Heart right ventricle (tissue), 16 donors: ENCODE results near the gene MAGI3. TPM values are rescaled to one million over a fixed set of nuclear protein-coding genes. Genes with fewer than 3 reads are reported as not detected.
"Not testable (repeated sequence)": the region's sequence is repeated elsewhere in the genome, so short reads cannot be mapped to it uniquely, and the experiment has no call there.

ENCODE experiments used
- ATAC-seq, 8 donors: fragments of 200-7000 bp; cut with Tn5 transposase; one replicate each; pipeline ENCODE4 v1.9.1; 2020; ENCODE audit warnings: mild to moderate bottlenecking in 8 of 8, moderate library complexity in 8 of 8, moderate number of reproducible peaks in 1 of 8
- DNase-seq, 2 donors: peaks; one replicate each; pipeline ENCODE4 v3.0.0-alpha.2; 2020
- H3K27ac ChIP-seq, 10 donors: fragments of 200-600 bp; sonication (generic) in 2 of 10; one replicate each; pipeline versions ENCODE4 v1.5.0 to v1.8.0; 2020 to 2022; ENCODE audit warnings: mild to moderate bottlenecking in 3 of 10
- H3K27me3 ChIP-seq, 7 donors: fragments of 200-600 bp; one replicate each; pipeline ENCODE4 v1.8.0; 2021 to 2022; ENCODE audit warnings: mild to moderate bottlenecking in 2 of 7
- H3K36me3 ChIP-seq, 9 donors: fragments of 200-600 bp; sonication (generic) in 1 of 9; one replicate each; pipeline versions ENCODE4 v1.5.0 to v1.8.0; 2020 to 2022; ENCODE audit warnings: mild to moderate bottlenecking in 2 of 9
- H3K4me1 ChIP-seq, 9 donors: fragments of 200-600 bp; sonication (generic) in 1 of 9; one replicate each; pipeline versions ENCODE4 v1.5.0 to v1.8.0; 2020 to 2022; ENCODE audit warnings: mild to moderate bottlenecking in 4 of 9
- H3K4me3 ChIP-seq, 10 donors: fragments of 200-600 bp; sonication (generic) in 2 of 10; one replicate each; pipeline versions ENCODE4 v1.5.0 to v1.8.0; 2020 to 2022; ENCODE audit warnings: mild to moderate bottlenecking in 7 of 10, moderate library complexity in 2 of 10
- H3K9me3 ChIP-seq, 11 donors: fragments of 200-600 bp in 10 of 11; sonication (generic) in 2 of 11; one replicate each; pipeline versions ENCODE4 v1.5.0 to v1.8.0; 2013 to 2022; ENCODE audit warnings: mild to moderate bottlenecking in 2 of 11, control low read depth in 1 of 11, moderate library complexity in 1 of 11
- CTCF ChIP-seq, 9 donors: fragments of 200-600 bp; sonication (generic) in 2 of 9; IDR thresholded peaks; one replicate each; pipeline versions ENCODE4 v1.5.0 to v1.8.0; 2021 to 2022; ENCODE audit warnings: antibody characterized with exemption in 9 of 9, mild to moderate bottlenecking in 5 of 9, moderate library complexity in 1 of 9
- WGBS, 2 donors: extraction: QIAGEN DNeasy Blood & Tissue Kit; methylation state at CpG; one replicate each; pipeline ENCODE4 v1.1.7; 2013; ENCODE audit warnings: inconsistent platforms in 1 of 2; 5-methylcytosine and 5-hydroxymethylcytosine counted together
- intact Hi-C, 10 donors: fragments of 100-400 bp; cut with DNase I; formaldehyde crosslinking; loops; one replicate each; pipeline versions ENCODE4 v1.11.1 to v1.14.2; 2022
- polyA plus RNA-seq, 2 donors: library from polyadenylated mRNA; stranded (reverse); fragments of 200-250 nt; gene quantifications; one replicate each; pipeline ENCODE4 v1.2.3, GENCODE V29; 2013
- total RNA-seq, 10 donors: library from RNA; stranded (reverse); fragmentation: NEBNext Ultra II Directional in 3 of 10; extraction: Animal tissue kit (Norgen Biotek cat#: 25700) in 3 of 10; gene quantifications; one replicate each; pipeline versions ENCODE4 v1.2.1 to v1.2.4, GENCODE V29; 2021 to 2023
- donor health status: Arrhythmogenic right ventricular cardiomyopathy.
- donor health status: ischemic (EF 13 %, LVEDD 7.1; RV severe dilation, severe dysfunction).
- donor health status: healthy with polysubstance abuse.
- donor health status: DM: no; HTN: yes; CAD: no.
- donor health status: DM: no; HTN: no; CAD: no.
- donor health status: ischemic (EF 25% LVEDD 6.9; RV normal size, moderate dysfunction).
- donor health status: ischemic (EF 25% LVEDD 5.7; RV mildly dilated, moderate dysfunction).
- donor health status: healthy.
- donor health status: DM: yes; HTN: yes; CAD: no.
- donor health status: Ischemic cardiomyopathy.
- donor health status: ischemic (EF 35%, LVEDD 5.7; RV mildly dilated, moderate dysfunction).
- donor health status: nonischemic (EF 11% LVEDD 7.7; RV severe dilation, severe dysfunction).
- donor health status: DM: yes; HTN: yes; CAD: no.
- donor health status: PGD.
- donor health status: ischemic (EF 29% LVEDD 5.4; RV normal size, mild dysfunction).
- donor health status: nonischemic (EF 23%, LVEDD 6.1; RV moderate dilation, normal function).

The MAGI3 gene
- total and polyA plus RNA-seq, 12 donors, result 2.2 to 9.4 (median 7.5) TPM

GRCh38 chr1:113508364-113509164 is 118.2 kb downstream of the MAGI3 start:
- Histone ChIP-seq H3K9me3 (peaks cover 0 to 35% (median 20%) of the 10 kb centered on the region in 11 donors), H3K4me3 (no peak overlapping the region), H3K27ac (no peak overlapping the region), H3K4me1 (peaks cover 0 to 4% (median 0%) of the 10 kb centered on the region in 9 donors), H3K27me3 (no peaks in the 10 kb centered on the region), H3K36me3 (no peaks in the 10 kb centered on the region)
- intact Hi-C loops, result no loop called here
- 31 to 34% methylated on average over 2 of the region's 2 CpGs for WGBS, 2 donors
- ATAC-seq (no peak), DNase-seq (no peak)
- no peak for TF ChIP-seq CTCF (IDR thresholded peaks at IDR 0.05)

GRCh38 chr1:113509766-113510165 is 119.5 kb downstream of the MAGI3 start:
- 93 to 98% methylated on average over 5 to 6 of the region's 12 CpGs for WGBS, 2 donors
- intact Hi-C loops, ATAC-seq: not testable (repeated sequence)

GRCh38 chr1:113511269-113511668 is 121.0 kb downstream of the MAGI3 start:
- Histone ChIP-seq H3K36me3 (no peaks in the 10 kb centered on the region), H3K9me3 (peaks cover 0 to 36% (median 20%) of the 10 kb centered on the region in 11 donors), H3K27me3 (no peaks in the 10 kb centered on the region), H3K4me3 (no peak overlapping the region), H3K27ac (no peak overlapping the region), H3K4me1 (peaks cover 0 to 4% (median 0%) of the 10 kb centered on the region in 9 donors)
- no peak for TF ChIP-seq CTCF (IDR thresholded peaks at IDR 0.05)
- intact Hi-C loops, result no loop called here
- WGBS, 2 donors, result 99% methylated on average over 2 of the region's 2 CpGs
- no peak for DNase-seq
- ATAC-seq, result no peak

More at GRCh38 chr1:113509766-113510165, 119.5 kb downstream of the MAGI3 start:
- H3K4me3 ChIP-seq, DNase-seq, H3K27me3 ChIP-seq, H3K4me1 ChIP-seq, H3K36me3 ChIP-seq, H3K27ac ChIP-seq: not testable (repeated sequence)
- H3K9me3 ChIP-seq, result peaks cover 0 to 36% (median 20%) of the 10 kb centered on the region in 11 donors

- H3K27me3 ChIP-seq, result no peaks in the 10 kb centered on the region
- peaks cover 0 to 10% (median 0%) of the 10 kb centered on the region in 9 donors for H3K4me1 ChIP-seq
- no peak for TF ChIP-seq CTCF (IDR thresholded peaks at IDR 0.05)
- ATAC-seq (no peak), DNase-seq (no peak)
- H3K4me3 ChIP-seq, result no peak overlapping the region
- H3K9me3 ChIP-seq, result peaks cover 0 to 28% (median 18%) of the 10 kb centered on the region in 11 donors
- intact Hi-C loops, result no loop called here
- H3K36me3 ChIP-seq, result no peaks in the 10 kb centered on the region
- H3K27ac ChIP-seq, result no peak overlapping the region
- 99 to 100% methylated on average over 1 of the region's 1 CpG for WGBS, 2 donors
Observed at GRCh38 chr1:113515498-113515897, 125.2 kb downstream of the MAGI3 start.

GRCh38 chr1:113517346-113517745 is 127.0 kb downstream of the MAGI3 start:
- intact Hi-C loops, result no loop called here
- no peak for DNase-seq
- Histone ChIP-seq H3K27ac (no peak overlapping the region), H3K36me3 (no peaks in the 10 kb centered on the region), H3K9me3 (peaks cover 0 to 10% (median 0%) of the 10 kb centered on the region in 11 donors), H3K4me3 (no peak overlapping the region), H3K27me3 (no peaks in the 10 kb centered on the region), H3K4me1 (peaks cover 0 to 10% (median 0%) of the 10 kb centered on the region in 9 donors)
- ATAC-seq, result no peak
- TF ChIP-seq CTCF (IDR thresholded peaks at IDR 0.05), result no peak
